IPS-NIHi7 (cell line): ENCODE data around the gene GDF11.
A peak's percentile ranks its signal among the peaks of the same experiment; 100 is the strongest.

Experiments
- DNase-seq: peaks from one replicate; pipeline ENCODE4 v3.0.0; 2012; ENCODE audit warnings: mixed read lengths; ENCODE audit errors: extremely low spot score

GDF11 gene

GRCh38 chr12:55742719-55743405, at the start of gene GDF11:
Gene GDF11 (plus strand): TSS chr12:55743122. CDS start chr12:55743317, 195 bp downstream.
- DNase-seq, result peak; percentile 78

GRCh38 chr12:55693323-55694187, 49.4 kb upstream of the GDF11 start:
- no peak for DNase-seq

- DNase-seq, result no peak
Observed at GRCh38 chr12:55694188-55694515, 48.8 kb upstream of the GDF11 start.

DNA sequence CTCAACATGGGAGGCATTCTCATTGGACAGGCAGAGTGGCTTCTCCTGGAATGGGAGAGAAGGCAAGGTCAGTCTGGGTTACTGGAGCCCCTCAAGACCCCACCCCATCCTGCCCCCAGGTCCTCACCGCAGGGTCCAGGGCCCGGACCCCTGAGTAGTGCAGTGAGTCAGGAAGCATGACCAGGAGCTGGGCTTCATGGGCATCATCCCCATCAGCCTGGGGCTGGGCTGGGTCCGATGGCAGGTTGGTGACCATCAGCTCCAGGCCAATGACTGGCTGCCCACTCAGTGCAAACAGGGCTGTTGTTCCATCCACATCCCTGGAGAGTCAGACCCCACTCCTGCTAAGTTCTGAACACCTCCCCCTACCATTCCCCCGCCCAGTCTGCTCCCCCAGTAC, 48.3 kb upstream of the GDF11 start:
- no peak for DNase-seq

DNA sequence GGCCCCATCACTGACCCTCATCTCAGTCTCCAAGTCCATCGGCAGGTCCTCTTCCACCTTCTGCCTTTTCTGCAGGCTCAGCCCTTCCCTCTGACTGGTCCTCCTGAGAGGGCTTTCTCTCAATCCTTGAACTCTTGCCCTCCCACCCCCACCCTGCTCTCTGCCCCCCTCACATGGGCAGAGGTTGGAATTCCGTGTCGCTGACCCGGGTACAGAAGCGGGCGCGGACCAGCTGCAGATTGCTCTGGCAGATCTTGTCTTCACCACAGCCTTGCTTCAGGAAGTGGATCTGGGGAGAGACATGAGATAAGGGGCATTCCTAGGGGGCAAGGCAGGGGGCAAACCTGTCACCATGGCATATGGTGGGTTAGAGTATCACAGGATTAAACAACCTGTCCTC, 47.6 kb upstream of the GDF11 start:
- no peak for DNase-seq

GRCh38 chr12:55696141-55696540, 46.8 kb upstream of the GDF11 start:
- no peak for DNase-seq

DNA sequence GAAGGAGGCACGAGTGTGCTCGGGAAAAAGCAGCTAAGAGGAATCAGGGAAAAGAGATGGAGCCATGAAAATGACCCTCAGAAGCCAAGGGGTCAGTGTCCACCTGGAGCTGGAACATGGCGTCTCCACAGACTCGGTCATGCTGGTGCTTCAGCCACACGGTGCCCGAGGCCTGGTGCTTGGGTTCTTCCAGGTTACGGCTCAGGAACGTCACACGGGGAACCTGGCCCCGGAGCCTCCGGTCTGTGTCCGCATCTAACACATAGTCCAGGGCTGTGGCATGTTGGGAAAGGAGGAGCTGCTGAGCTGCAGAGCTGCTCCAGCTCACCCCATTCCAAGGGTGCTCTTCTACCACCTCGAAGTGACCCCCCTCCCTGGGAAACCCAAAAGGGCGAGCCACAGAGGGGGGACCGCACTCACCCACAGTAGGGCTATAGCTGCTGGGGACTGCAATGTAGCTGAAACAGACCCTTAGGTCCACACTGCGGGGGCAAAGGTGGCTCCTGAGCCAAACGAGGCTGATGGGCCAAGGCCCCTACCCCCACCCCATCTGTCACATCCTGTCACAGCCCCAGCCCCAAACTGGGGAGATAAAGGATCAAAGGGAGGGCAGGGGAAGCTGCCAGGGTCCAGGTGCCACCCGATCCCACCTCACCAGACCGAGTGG, 46.0 kb upstream of the GDF11 start:
- DNase-seq, result no peak

GRCh38 chr12:55697686-55698085, 45.2 kb upstream of the GDF11 start:
- no peak for DNase-seq

- no peak for DNase-seq
Observed at GRCh38 chr12:55698241-55698955, 44.5 kb upstream of the GDF11 start.

DNA sequence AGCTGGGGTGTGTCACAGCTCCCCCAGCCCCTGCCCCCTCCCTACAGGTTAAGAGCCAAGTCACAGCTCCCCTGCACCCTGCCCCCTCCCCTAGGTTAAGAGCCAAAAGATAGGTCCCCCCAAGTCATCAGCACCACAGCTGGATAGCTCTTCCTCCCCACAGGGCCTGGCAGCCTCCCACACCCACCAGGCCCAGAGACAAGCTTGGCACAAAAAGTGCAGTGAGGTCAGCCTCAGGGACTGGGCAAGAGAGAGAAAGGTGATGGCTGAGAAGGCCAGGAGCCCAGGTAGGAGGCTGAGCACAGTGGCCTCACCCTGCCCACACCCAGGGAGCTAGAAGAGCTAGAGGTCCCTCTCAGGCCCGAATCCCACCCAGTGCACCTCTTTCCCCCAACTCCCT, 44.0 kb upstream of the GDF11 start:
- no peak for DNase-seq

DNA sequence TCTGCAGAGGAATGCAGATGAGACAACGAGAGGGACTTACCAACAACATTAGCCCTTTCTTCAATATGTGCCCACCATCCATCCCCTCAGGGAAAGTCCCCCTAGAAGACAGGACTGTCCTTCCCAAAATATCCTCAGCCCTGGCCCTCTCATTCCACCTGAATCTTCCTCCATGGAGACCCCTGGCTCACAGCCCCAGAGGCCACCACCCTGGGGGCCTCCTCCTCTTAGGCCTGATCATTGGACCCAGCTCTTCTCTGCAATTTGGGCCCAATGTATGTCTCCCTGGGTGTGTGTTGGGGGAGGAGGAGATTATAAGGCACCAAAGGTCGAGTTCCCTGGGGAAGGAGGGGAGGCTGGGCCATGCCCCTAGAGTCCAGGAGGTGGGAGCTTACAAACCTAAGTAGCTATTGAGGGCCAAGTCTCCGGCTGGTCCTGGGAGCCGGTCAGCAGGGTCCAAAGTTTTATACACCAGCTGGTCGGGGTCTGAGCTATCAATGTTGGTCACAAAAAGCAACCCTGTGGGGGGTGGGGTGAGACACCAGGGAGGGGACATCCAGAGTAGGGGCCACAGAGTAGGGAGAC, 43.4 kb upstream of the GDF11 start:
- DNase-seq, result no peak

DNA sequence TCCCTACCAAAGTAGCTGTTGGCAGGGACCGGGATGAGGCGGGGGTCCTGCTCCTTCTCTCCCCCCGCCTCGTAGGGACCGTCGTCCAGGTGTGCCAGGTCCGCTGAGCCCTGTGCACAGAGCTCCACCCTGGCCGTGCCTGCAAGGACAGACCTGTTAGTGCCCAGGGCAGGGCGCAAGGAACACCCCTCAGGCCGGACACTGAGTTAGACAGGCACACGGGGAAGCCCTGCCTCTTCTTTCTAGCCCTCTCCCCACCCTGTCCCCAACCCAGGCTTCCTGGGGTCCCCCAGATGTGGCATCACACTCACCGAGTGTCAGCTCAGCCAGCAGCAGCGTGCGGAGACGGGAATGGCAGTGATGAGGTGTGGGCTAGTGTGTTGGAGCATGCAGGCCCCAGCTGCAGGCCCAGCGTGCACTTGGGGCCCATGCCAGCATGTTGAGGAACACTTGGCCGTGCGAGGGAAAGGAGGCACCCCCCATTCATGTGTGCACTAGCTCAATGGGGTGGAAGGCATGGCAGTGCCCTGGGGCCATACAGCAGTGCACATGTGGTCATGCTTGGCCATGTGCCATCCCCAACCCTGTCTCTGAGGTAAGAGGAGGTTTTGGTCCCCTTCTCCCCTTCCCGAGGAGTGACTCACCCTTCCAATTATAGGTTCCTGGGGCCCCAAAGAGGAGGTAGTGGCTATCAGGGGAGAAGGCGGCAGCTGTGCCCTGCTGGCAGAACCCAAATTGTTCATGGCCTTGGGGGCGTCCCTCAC, 42.5 kb upstream of the GDF11 start:
- DNase-seq, result no peak

DNA sequence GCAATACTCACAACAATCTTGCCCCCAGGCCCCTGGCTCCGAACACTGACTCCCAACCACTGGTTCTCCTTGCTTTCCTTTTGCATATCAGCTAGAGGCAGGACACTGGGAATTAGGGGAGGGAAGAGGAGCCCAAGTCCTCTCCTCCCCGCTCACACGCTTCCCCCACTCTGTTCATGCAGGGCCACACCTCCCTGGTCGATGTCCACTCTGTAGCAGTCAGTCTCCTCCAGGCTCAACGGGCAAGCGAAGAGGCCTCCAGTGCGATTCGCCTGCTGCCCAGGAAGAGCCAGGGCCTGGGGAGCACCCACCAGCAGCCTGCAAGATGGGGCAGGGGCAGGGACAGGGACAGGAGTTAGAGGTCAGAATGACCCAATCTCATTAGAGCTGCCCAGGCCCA, 40.1 kb upstream of the GDF11 start:
- DNase-seq, result no peak

DNA sequence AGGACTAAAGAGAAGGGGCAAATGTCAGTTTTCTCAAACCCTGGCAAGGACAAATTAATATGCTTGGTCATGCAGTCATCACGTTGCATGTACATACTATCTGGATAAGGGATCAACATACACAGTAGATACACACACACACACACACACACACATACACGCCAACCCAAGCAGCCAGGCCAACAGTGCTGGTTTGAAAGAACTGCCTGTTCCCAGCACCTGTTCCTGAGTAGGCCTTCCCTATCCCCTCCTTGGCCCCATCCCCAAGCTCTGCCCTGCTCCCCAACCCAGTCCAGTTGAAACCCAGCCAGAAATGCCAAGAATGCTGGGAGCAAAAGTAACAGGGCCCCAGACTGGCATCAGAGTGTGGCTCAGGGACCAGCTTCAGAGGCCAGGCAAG, 39.6 kb upstream of the GDF11 start:
- no peak for DNase-seq

DNA sequence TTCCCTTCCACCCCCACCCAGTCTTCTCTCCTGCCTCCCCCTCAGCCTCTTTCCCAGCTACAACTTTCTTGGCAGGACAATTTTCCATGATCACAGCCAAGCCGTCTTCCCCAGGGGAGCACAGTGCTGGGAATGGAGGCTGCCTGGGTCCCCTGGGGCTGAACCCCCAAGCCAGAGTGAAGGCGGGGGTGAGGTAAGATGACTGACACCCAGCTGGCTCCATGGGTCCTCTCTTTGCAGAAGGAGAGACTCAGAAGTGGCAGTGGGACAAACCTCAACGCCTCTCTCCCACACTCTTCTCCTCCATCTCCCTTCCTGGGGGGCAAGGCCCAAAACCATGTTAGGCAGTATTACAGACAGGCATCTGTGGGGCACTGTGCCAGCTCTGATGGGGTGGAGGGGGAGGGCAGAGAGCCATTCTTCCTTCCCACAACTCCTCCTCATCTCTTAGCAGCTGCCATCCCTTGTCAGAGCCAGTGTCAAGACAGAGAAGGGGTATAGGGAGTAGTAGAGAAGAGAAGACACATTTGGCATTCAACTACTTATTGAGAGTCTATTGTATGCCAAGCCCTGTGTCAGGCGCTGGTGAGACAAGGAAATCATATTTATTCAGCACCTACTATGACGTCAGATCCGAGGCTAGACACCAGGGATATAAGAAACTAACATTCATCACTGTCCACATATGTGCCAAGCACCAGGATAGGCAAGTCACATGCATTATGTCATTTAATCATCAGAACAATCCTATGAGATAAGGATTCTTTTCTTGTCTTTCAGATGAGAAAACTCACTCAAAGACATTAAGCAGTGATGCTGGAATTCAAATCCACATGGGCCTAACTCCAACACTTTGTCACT, 38.8 kb upstream of the GDF11 start:
- no peak for DNase-seq

GRCh38 chr12:55704824-55705718, 37.9 kb upstream of the GDF11 start:
- no peak for DNase-seq

DNA sequence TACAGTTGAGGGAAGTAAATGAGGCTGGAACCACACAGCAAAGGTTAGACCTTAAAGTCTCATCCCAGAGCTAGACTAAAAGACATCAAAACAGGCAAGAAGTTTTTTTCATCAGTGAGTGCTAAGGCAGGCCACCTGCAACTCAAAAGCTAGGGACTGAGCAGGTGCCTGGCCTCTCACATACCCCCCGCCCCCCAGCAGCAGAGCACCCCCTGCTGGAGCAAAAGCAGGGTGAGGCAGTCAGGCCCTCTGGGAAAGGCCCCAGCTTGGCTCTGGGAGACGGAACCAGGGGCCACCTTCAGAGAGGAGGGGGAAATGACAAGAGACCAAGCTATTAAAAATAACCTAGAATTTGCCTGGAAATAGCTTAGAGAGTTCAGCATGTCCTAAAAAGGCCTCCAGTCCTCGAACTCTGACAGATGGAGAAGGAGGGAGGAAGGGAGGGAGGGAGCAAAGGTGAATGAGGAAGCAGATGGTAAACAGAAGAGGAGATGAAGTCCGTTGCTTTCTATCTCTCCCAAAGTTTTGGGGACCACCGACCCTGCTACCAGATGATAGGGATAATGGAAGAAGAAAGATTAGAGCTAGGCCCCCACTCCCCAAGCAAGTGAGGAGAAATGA, 37.0 kb upstream of the GDF11 start:
- peak; percentile 76 for DNase-seq

- no peak for DNase-seq
Observed at GRCh38 chr12:55706568-55707218, 36.2 kb upstream of the GDF11 start.
